GM10266 (cell line): ENCODE results near the gene TMEM151B.
A peak's percentile ranks its signal among the peaks of the same experiment; 100 is the strongest.

ENCODE experiments used
- DNase-seq: peaks from one replicate; pipeline ENCODE4 v3.0.0; 2012; ENCODE audit errors: extremely low spot score
- CTCF ChIP-seq: IDR thresholded peaks from 2 replicates; pipeline ENCODE4 v1.5.1; 2012; ENCODE audit warnings: mild to moderate bottlenecking, low read depth; ENCODE audit not compliant: control insufficient read depth, insufficient read depth; ENCODE audit errors: missing control alignments

The TMEM151B gene

GRCh38 chr6:44258921-44259320, 11.3 kb upstream of the TMEM151B start:
- DNase-seq: no peak
- TF ChIP-seq CTCF: no peak

GRCh38 chr6:44260011-44260410, 10.2 kb upstream of the TMEM151B start:
- no peak for DNase-seq
- no peak for TF ChIP-seq CTCF

- TF ChIP-seq CTCF: no peak
- DNase-seq: peak; percentile 76
Observed at GRCh38 chr6:44260451-44261297, 9.6 kb upstream of the TMEM151B start.

GRCh38 chr6:44261581-44261980, 8.7 kb upstream of the TMEM151B start:
- DNase-seq: no peak
- TF ChIP-seq CTCF: no peak

- DNase-seq: no peak
- no peak for TF ChIP-seq CTCF
Observed at GRCh38 chr6:44262467-44263353, 7.5 kb upstream of the TMEM151B start.

- peak; percentile 75 for DNase-seq
- no peak for TF ChIP-seq CTCF
Observed at GRCh38 chr6:44263354-44264100, 6.7 kb upstream of the TMEM151B start.
